GM18868 (cell line): ENCODE measurements around the gene SAMD1.

Experiments used
- ATAC-seq: cut with Tn5 transposase; IDR thresholded peaks from one replicate; pipeline ENCODE4 v1.9.1; 2021; ENCODE audit warnings: mild to moderate bottlenecking, moderate library complexity; ENCODE audit not compliant: unreplicated experiment

The SAMD1 gene

DNA sequence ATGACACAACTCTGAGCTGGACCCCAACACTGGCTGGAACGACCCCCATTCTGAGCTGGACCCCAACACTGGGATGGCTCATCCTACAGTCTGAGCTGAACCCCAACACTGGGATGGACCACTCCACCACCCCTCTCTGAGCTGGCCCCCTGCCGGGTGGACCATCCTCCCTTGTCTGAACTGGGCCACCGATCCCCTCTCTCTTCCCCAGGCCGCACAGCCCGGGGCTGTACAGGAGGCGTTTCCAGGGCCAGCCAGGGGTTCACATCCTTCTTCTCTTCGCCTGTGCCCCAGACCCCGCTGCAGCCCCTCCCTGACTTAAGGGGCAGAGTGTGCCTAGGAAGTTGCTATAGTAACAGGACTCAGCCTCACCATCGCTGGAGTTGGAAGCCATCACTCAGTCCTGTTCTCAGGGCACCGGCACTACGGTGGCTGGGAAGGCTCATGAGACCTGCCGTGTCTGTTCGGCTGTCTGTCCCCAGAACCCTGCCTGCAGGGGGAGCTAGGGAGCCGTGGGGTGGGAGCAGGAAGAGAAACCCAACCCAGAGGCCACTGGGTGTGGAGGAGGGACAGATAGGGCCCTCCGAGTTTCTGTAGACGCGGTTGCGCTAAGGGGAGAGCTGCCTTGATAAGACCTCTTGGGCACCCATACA is 23.3 kb upstream of the SAMD1 start:
- ATAC-seq = no peak

DNA sequence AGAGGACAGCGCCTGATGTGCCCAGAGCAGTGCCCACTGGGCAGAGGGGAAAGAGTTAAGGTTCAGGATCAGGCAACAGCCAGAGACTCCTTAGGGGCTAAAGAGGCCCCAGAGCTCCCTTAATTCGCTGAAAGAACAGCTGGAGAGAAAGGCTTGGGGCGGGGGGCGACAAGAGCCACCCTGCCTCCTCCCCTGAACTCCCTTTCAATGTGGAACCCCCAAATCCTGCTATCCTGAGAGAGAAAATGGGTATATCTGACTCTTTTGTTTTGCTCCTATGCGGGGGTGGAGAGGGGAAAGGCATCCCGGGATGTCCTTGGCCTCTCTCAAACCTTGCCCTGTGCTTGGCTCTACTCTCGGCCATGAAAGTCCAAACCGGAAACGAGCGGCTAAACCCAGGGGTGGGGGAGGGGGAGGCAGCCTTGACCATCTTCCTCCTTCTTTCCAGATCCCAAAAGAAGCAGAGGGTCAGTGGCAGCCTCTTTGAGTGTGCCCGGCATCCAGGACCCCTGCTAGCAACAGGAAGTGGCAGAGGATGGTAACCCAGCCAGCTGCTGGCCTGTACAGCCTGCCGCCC is 22.3 kb upstream of the SAMD1 start:
- ATAC-seq = no peak

DNA sequence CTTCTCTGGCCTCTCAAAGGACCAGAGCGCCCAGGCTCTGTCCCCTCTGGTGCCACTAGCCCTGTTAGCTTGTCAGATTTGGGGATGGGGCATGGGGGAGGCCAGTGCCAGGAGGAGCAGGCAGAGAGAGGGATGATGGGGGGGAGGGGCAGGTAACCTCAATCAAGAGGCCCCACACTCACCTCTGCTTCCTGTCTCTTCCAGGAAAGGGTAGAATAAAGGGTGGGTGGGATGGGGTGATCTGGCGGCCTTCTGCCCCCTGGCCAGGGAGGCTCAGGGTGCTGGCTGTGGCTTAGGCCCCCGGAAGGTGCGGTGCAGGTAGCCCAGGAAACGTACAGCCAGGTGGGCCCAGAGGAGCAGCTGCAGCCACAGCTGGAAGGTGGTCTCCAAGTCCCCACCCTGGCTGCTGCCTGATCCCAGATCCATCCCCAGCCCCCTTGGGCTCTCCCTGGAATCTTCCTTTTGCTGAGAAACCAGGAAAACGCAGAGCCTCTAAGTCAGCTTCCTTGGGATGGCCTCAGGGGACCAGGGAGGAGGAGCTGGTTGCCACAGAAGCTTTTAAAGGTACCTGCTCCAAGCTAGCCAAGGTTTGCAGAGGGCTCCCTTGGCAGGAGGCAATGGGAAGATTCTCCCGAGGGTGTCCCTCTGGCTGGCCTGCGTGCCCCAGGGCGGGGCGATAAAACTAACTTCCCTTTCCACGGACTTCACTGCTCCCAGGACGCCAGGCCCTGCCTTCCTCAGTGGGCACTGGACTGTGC is 21.7 kb upstream of the SAMD1 start:
- no peak for ATAC-seq

DNA sequence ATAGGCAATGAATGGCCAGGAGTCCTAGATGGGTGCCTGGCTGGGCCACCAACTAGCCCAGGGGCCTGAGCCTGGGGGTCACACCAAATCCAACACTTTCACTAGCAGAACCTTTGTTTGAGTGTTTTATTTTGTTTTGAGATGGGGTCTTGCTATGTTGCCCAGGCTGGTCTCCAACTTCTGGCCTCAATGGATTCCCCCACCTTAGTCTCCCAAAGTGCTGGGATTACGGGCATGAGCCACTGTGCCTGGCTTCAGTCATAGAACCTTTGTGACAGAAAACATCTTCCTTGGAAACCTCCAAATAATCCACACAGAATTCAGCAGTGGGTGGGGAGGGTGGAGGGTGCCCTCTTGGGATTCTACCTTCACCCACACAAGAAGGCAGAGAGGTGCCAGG is 20.9 kb upstream of the SAMD1 start:
- no peak for ATAC-seq

DNA sequence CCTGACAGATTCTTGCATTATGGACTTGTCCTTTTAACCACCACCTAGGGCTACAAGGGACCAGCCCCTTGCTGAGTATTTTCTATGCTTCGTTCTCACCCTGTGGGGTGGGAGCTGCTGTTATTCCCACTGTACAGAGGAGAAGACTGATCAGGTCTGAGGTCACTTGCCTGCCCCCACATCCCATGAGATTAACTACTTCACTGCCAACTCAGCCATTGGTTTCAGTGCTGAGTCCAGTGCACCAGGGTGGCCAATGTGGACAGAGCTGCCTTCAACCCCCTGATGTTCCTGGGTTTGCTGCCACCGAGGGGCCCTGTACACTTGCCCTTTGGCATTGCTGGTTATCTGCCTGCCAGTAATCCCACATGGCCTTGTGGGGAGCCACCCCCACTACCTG is 20.1 kb upstream of the SAMD1 start:
- no peak for ATAC-seq

DNA sequence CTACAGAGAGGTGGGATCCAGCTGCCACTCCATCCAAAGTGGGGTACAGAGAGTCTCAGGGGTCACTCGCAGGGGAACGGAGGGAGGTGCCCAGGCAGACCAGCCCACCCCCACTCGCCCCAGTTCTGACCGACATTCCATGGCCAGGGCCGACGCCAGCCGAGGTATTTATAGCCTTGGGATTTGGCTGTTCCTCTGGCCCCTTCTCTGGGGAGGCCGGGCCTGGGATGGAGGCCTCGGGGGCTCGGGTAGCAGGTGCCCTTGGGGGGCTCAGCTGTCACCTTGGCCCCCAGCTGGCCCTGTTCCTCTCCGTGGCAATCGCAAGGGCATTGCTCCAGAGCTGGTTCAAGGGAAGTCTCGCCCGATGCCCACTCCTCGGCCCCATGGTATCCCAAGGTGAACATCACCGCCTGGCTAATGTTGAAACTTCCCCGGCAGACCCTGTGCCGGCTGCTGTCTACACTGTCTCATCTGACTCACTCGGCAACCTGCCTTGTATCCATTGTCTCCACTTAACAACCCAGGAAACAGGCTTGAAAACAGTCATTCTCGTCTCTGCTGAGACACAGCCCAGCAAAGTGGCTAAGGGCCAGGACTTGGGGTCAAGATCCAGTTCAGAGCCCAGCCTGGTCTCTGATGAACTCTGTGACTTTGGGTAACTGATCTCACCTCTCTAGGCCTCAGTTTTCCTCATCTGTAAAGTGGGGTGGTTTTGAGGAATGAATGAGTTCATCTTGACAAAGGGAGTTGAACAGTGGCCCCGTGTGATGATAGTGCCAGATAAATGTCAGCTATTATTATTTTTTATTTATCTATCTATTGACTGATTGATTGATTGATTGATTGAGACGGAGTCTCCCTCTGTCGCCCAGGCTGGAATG is 17.3 kb upstream of the SAMD1 start:
- ATAC-seq = no peak

DNA sequence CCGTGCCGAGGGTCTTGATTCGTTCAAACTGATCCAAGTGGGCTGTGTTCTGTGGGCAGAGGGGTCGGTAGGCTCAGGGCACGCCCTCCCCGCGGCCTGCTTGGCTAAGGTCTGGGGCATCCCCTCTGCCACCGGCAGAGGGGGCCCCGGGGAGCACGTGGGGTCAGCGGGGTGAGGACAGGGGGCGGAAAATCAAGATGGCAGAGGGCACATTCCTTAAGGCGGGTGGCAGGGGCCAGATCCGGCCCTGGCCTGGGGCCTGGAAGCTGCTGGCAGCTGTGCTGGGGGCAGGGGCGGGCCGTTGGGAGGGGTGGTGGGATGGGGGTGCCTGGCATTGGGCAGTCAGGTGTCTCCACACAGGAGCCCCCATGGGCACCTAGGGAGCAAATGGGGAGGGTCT is 16.3 kb upstream of the SAMD1 start:
- ATAC-seq = no peak

DNA sequence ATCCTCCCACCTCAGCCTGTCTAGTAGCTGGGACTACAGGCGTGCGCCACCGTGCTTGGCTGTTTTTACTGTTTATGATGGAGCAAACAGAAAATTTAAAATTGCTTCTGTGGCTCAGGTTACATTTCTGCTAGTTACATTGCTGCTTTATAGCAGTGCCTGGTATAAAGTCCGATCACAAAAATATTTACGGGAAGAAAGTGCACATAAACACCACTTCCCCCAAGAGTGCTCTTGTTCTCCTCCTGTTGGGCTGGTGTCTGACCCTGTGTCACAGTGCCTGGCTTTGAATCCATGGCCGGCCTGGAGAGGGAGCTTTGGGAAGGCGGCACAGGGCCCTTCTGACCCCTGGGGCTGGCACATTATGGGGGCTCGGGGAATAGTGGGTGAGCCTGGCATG is 15.1 kb upstream of the SAMD1 start:
- ATAC-seq = no peak

DNA sequence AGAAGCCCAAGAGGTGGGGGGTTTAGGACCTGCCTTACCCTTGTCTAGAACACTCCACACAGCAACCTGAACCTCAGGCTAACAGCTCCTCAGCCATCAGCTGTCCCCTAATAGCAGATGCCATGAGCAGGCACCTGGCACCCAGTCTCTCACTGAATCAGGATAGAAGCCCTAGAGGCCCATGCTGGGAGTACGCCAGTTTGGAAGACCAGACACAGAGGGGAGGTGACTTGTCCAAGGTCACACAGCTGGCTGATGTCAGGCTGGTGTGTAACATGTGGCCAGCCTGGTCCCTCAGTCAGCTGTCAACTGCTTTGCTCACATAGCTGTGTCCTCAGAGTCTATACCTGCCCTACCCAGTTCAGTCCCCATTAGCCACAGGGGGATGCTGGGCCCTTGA is 12.8 kb upstream of the SAMD1 start:
- ATAC-seq = no peak

DNA sequence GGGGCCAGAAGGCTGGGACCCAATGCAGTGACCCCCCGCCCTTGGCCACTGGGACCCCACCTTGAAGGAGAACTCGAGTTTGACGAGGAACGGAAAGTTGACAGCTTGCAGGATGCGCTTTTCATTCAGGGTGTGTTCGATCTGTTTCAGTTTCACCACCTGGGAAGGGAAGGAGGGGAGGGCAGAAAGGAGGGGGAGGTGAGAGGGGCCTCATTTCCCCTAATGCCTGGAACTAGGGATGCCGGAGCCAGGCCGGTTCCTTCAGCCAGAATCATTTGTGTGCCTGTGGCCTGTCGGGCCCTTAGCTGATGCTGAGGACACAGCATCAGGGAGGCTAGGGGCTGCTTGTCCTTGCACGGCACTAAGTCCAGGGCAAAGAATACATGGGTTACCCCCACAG is 12.2 kb upstream of the SAMD1 start:
- ATAC-seq = no peak

DNA sequence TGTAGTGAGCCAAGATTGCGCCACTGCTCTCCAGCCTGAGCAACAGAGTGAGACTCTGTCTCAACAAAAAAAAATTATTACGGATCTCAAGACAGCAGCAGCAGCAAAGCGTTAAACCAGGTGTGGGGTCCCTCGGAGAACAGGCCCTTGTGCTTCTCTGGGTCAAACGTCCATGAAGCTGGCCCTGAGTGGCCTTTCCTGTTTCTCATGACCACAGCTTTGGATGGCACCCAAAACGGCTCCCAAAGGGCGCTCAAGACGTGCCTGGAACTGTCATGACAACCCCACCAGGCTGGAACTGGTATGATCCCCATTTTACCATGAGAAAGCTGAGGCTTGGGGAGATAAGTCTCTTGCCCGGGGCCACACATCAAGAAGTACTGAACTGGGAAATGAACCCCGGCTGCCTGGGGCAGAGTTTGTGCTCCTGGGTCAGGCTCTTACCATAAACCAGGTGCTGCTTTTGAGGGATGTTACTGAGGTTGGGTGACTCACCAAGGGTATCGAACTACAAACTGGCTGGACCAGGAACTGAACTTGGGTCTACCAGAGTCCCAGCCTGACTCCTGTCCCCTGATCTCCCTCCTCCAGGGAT is 11.6 kb upstream of the SAMD1 start:
- no peak for ATAC-seq

DNA sequence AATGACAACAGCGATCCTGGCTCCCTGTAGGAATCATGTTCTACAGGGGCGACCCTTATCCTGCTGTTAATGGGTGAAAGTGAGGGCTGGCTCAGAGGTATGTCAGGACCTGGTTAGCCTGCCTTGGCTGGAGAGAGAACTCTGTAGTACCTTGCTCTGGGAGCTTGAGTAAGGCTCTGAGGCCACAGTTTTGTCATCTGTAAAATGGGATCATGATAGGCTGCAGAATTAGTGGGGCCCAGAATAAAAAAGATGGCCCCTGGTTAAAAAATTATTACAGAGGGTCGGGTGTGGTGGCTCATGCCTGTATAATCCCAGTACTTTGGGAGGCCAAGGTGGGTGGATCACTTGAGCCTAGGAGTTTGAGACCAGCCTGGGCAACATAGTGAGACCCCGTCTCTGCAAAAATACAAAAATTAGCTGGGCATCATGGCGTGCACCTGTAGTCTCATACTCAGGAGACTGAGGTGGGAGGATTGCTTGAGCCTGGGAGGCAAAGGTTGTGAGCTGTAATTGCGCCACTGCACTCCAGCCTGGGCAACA is 10.5 kb upstream of the SAMD1 start:
- no peak for ATAC-seq

DNA sequence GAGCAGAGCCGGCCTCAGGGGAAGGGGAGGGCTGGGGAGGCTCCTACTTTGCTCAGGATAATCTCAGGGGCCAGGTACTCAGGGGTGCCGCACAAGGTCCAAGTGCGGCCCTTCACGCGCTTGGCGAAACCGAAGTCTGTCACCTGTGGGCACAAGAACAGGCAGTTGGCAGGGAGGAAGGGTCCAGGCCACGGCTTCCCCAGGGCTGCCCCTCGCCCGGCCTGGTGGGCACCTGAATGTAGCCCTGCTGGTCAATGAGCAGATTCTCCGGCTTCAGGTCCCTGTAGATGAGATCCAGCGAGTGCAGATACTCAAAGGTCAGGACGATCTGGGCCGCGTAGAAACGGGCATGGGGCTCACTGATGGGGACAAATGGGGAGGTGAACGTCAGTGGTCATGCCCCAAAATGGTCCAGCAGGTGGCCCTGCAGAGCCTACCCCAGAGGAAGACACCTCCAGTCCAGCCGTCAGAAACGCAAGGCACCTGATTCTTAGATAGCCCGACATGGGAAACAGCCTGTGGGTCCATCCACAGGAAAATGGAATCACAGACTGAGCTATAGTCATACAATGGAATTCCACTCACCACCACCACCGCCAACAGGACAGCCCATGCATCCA is 7.1 kb upstream of the SAMD1 start:
- no peak for ATAC-seq

DNA sequence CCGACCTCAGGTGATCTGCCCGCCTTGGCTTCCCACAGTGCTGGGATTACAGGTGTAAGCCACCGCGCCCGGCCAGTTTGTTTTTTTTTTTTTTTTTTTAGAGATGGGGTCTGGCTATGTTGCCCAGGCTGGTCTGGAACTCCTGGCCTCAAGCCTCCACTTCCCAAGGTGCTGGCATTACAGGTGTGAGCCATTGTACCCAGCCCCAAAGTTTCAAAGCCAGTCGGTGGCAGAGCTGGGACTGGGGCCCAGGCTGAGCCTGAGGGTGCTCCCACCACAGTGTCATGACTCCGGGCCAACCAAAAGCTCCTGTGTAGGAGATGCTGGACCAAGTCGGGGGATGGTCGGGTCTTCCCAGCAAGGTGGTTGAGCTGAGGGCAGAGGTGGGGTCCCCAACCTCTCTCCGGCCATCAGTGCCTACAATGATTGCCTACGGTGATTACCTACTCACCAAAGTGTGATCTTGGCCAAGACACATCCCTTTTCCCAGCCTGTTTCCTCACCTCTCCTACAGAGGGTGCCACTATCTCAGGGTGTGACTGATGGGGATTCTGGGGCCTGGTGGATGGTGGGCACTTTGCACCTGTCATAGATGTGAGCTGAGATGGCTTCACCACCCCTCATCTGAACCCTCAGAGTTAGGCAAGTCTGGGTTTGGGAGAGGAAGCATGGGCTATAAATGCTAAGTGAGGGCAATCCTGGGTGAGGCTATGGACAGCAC is 5.9 kb upstream of the SAMD1 start:
- ATAC-seq = no peak

DNA sequence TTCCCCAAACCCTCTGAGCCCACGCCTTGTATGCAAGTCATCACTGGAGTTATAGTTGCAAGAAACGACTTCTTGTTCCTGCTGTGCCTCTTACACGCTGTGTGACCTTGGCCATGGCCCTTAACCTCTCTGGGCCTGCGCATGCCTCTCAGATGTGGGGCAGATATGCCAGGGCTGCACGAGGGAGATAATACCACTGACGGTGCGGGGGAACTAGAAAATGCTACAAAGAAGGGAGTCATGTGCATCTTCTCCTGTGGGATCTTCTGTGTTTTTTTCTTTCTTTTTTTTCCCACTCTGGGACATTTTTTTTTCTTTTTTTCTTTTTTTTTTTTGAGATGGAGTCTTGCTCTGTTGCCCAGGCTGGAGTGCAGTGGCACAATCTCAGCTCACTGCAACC is 4.3 kb upstream of the SAMD1 start:
- ATAC-seq = no peak

DNA sequence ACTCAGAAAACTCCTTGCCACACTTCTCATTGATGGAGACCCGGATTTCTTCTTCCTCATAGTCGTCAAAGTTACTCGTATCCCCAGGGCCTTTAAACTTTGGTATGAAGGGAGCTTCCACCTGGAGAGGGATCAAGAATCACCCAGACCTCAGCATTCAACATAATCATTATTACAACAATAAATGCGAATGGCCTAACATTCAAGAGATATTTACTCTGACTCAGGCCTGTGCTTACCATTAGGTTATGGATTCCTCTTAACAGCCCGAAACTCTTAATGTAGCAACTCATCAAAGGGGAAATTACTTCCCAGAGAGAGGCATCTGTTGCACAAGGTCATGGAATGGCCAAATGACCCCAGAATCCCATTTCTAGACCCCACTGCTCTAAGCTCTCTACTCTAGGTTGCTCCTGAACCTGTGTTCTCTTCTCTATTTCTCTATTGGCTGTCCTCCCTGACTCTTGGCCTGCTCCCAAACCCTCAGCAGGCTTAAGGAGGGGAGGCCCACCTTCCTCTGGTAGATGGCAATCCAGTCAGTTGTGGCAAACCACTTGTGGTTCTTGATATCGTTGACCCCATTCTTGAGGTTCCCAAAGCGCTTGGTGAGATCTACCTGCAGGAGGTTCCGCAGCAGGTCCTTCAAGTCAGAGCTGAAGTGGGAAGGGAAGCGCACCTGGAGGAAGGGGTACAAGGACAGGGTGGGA is 2.7 kb upstream of the SAMD1 start:
- no peak for ATAC-seq

DNA sequence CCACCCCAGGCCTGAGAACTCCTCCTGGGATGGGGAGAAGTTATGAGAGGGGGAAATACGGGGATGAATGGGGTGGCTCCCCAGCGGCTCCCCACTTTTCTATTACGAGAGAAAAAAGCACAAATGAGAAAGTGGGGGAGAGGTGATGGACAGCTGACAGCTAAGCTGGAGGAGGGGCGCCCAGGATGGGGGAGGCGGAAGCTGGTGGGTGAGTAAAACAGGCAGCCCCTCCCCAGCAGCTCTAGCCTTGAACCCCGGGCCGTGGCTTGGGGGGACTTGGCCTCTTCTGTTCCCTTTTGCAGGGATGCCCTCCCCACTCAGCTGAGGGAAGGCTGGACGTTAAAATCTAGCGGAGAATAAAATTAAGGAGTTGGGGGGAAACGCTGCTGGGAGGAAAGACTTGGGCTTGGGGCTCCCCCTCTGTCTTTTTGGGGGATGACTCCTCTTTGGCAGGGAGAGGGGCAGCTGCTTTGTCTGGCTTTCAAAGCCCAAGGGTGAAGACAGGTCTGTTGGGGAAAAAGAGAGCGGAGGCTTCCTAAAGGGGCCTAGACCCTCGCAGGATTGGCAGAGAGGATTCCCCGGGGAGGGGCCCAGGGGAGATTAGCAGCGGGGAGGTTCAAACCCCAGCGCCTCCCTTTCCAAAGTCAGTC is 1.4 kb upstream of the SAMD1 start:
- peak; percentile 20 for ATAC-seq

DNA sequence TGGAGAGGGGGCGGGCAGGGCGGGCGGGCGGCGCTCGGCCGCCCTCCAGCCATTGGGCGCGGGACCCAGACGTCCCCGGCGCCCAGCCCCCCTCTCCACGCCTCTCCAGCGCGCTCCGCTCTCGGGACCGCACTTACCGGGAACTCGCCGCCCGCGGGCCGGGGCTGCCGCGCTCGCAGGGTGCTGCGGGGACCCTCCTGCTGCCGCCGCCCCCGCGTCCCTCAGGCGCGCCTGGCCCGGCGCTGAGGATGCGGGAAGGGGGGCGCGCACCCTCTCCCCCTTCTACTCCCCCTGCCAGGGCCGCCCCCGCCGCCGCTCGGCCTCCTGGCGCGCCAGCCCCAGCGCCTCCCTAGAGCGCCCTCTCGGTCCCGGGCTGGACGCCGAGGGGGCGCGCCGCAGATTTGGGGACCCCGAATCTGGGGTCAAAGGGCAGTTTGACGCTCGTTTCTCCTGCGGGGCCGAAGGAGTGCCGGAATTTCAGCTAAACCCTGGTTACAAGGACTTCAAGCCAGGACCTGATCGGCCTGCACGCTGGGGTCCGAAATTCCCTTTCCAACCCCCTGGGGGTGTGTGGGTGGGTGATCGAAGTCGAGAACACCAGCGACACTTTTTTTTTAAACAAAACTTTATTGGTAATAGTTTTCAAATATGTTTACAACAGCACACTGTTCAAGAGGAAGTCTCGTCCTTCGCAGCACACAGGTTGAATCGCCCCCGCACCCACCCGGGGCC is 696 bp upstream of the SAMD1 start:
- peak; percentile 61 for ATAC-seq
